Liver (tissue), 2 donors: ENCODE results near the gene B4GALT6.

Experiments used
- CTCF ChIP-seq: fragments of 150-350 bp; IDR thresholded peaks from 2 replicates; pipeline ENCODE4 v1.5.1; 2017; ENCODE audit warnings: improper control_type of control experiment, low read depth, low read length; ENCODE audit not compliant: missing input control
- MAX ChIP-seq: IDR thresholded peaks from 2 replicates; pipeline ENCODE4 v1.6.1; 2016; ENCODE audit warnings: antibody characterized with exemption
- donor health status: healthy.

- TF ChIP-seq CTCF (no peak), MAX (no peak)
Measured at GRCh38 chr18:31686986-31687928, 2.9 kb upstream of the B4GALT6 start.
